GM10266 (cell line): Measurements from ENCODE around the gene BCL11B.

Source experiments
- DNase-seq: peaks from one replicate; pipeline ENCODE4 v3.0.0; 2012; ENCODE audit errors: extremely low spot score
- TF ChIP-seq, protein P1 (sequence below): IDR thresholded peaks from 2 replicates; pipeline ENCODE4 v1.5.1; 2012; ENCODE audit warnings: mild to moderate bottlenecking, low read depth; ENCODE audit not compliant: control insufficient read depth, insufficient read depth; ENCODE audit errors: missing control alignments

The BCL11B gene

DNA sequence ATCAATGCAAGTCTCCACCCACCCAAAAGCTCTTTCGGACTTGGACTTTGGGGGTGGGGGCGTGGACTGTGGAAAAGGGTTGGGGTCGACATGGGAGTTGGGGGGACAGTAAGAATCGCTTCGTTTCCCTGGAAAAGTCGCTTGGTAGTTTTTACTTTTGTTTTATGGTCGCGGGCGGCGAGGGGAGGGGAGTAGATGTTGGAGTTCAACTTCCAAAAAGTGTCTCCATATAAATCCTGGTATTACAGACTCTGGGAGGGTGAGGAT, 568 bp upstream of the BCL11B start:
- DNase-seq, result no peak
- TF ChIP-seq, protein P1, sequence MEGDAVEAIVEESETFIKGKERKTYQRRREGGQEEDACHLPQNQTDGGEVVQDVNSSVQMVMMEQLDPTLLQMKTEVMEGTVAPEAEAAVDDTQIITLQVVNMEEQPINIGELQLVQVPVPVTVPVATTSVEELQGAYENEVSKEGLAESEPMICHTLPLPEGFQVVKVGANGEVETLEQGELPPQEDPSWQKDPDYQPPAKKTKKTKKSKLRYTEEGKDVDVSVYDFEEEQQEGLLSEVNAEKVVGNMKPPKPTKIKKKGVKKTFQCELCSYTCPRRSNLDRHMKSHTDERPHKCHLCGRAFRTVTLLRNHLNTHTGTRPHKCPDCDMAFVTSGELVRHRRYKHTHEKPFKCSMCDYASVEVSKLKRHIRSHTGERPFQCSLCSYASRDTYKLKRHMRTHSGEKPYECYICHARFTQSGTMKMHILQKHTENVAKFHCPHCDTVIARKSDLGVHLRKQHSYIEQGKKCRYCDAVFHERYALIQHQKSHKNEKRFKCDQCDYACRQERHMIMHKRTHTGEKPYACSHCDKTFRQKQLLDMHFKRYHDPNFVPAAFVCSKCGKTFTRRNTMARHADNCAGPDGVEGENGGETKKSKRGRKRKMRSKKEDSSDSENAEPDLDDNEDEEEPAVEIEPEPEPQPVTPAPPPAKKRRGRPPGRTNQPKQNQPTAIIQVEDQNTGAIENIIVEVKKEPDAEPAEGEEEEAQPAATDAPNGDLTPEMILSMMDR, result no peak

DNA sequence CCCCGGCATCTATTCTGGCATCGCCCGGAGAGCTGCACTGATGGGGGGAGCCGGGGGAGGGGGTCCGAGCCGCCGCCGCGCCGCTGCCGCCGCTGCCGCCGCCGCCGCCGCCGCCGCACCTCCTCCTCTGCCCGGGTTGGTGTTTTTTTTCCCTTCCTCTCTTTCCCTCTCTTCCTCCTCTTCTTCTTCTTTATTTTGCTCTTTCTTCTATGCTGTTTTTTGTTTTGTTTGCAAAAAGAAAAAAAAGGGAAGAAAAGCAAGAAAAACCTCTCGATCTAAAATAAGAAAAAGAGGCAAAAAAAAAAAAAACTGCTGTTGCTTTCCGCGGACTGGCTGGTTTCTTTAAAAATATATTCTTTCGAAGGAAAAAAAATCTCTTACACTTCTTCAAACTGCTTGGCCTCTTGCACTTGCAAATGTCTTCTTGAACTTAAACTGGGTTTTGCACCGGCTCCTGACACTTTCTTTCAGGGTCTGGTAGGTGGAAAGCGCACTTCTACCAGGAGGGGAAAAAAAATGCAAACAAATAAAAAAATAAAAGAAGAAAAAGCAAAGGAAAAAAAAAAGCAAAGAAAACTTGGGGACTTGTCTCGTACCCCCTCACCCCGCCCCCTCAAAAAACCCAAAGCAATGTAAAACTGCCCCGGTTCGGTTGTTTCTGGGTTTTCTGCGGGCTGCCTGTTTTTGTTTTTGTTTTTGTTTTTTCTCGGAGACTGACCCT, 616 bp downstream of the BCL11B start:
- DNase-seq, result no peak
- TF ChIP-seq, protein P1, result no peak

DNA sequence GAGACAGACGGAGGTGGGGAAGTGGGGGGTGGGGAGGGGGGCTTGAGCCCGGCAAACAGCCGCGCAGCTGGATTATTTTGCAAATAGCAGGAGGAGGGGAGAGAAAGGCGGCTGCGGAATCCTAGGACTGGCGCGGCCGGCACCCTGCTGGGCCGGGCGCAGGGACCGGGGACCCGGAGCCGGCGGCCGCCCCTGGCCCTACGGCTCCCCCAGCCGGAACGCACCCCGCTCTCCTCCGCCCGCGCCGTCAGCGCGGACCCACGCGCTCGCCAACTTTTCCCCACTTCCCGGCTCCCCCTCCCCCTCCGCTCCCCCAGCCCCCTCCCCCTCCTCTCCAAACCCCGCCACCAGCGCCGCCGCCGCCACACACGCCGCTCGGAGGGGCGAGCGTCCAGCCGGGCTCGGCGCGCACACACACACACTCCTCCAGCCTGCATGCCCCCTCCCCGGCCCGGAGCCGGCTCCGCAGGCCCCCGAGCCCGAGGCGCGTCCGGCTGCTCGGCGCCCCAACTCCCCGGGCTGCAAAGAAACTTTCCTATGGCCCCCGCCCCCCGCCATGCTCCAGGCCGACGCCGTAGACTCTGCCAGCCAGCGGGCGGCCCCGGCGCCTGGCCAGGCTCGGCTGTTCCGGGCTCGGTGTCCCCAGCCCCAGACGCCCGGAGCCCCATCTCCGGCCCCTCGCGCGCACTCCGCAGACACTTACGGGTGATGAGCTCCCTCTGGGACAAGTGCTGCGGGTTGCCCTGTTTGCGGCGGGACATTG, 1.4 kb downstream of the BCL11B start:
- DNase-seq, result no peak
- TF ChIP-seq, protein P1, result no peak

DNA sequence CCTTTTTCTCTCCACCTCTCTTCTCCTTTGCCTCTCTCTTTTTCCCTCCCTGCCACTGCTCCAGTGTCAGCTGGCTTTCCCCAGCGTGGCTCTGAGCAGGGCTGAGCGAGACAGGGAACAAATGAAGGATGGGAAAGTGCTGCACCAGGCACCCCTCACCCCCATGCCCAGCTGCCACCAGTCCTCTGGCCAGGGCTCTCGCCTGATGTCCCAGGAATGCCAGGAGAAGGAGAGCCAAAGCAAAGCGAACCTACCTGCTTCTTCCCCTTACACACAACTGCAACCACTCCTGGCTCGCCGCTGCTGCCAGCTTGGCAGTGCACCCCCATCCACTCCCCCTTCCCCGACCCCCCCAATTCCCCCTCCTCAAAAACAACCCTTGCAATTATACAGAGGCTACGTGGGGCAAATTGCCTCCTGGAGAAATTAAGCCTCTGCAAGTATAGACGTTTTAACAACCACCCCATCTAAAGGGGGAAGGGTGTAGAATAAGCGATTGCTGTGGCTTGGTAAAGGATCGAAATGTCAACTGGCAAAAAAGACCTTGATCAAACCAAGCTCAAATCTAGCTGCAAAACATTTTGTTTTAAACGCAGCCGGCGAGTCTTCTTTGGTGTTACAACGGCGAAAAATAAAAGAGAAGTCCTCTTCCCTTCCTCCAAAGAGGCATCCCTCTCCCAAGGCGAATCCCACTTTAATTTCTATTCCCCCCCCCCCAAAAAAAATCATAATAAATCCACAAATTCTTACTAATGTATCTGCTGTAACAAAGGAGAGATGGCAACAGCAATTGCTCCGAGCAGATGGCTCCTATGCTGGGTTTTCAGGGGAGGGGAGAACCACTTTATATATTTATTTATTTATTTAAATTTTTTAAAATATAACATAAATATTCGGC, 2.9 kb downstream of the BCL11B start:
- TF ChIP-seq, protein P1, result no peak
- DNase-seq, result no peak

DNA sequence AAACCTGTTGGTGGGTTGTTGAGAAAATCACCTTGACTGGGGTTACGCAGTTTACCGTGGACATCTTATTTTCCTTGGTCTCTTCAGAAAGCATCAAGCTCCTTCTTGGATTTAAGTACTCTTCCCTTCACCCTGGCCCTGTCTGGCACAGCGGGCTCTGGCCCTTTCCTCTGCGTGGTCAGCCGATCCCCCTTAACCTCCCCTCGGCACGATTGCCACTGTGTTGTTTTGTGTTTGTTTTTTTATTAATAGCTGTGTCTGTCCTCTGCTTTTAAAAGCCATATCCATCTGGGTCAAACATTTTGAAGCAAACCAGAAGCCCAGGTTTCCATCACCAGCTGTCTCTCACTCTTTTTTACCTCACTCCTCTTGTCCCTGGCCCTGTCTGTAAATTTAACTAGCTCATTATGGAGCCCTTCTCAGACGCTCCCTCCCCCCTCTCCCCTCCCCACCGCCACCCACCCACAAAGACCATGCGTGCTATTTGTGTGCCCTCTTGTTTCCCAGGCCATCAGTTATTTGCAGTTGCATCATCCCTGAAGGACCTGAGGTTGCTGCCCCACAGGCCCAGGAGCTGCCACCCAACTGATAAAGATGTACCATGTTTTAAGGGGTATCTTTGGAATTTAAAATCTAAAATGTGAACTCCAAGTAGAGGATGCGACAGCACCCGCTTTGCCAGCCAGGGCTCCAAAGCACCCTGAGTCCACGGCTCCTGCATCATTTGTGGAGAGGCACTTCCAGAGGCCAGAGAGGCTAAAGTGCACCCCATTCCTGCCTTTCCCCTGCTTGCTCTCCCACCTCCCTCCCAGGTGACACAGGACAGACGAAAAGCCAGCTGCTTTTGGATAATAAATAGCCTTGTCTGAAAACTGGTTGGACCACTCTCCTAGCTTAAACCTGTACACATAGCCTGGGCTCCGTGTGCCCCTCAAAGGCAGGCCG, 3.9 kb downstream of the BCL11B start:
- TF ChIP-seq, protein P1, result no peak
- no peak for DNase-seq

DNA sequence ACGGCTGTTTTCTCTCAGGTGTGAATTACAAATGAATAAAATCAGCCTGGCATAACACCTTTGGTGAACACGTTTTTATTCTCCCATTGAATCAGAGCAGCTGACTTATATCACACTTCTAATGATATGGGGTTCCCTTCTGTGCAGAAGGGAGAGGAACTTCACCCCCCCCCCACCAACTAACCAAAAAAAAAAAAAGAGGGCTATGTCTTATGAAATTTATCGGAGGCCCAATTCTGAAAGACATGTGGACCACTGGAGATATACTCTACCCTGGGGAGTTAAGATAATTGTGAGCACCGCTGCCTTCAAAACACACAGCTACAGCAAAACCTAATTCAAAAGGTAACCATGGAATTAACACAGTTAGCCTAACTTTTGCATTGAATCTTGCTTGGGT, 4.6 kb downstream of the BCL11B start:
- no peak for DNase-seq
- TF ChIP-seq, protein P1, result no peak
